HepG2 (cell line): ENCODE data around the gene ZBTB25. TPM values are rescaled to one million over a fixed set of nuclear protein-coding genes. Genes with fewer than 3 reads are reported as not detected.

Experiments used
- CREB1 ChIP-seq, 2 experiments: fragments of 450-650 bp in 1 of 2; IDR thresholded peaks; 2 replicates each; pipeline ENCODE4 v1.6.1; 2016 to 2017; ENCODE audit warnings: control low read depth in 1 of 2, mild to moderate bottlenecking in 1 of 2, missing compliant biosample characterization in 1 of 2, missing genetic modification characterization in 1 of 2
- FOXA3 ChIP-seq: IDR thresholded peaks from 2 replicates; pipeline ENCODE4 v1.6.1; 2016; ENCODE audit warnings: missing genetic modification reagents, missing compliant biosample characterization
- HHEX ChIP-seq: IDR thresholded peaks from 2 replicates; pipeline ENCODE4 v1.6.1; 2016; ENCODE audit warnings: control low read depth
- HOXD1 ChIP-seq: sonication (generic); formaldehyde crosslinking; IDR thresholded peaks from 2 replicates; pipeline ENCODE4 v1.5.0; 2020; ENCODE audit warnings: missing genetic modification reagents
- MEIS2 ChIP-seq: sonication (generic); formaldehyde crosslinking; IDR thresholded peaks from 2 replicates; pipeline ENCODE4 v1.9.0; 2021; ENCODE audit warnings: mild to moderate bottlenecking, missing genetic modification reagents
- PRDM10 ChIP-seq: sonication (generic); formaldehyde crosslinking; IDR thresholded peaks from 2 replicates; pipeline ENCODE4 v1.4.0; 2020; ENCODE audit warnings: low read depth, missing genetic modification reagents
- RFX3 ChIP-seq: IDR thresholded peaks from 2 replicates; pipeline ENCODE4 v1.6.1; 2016; ENCODE audit warnings: missing biosample characterization, missing genetic modification reagents
- TRIM22 ChIP-seq: fragments of 450-650 bp; IDR thresholded peaks from 2 replicates; pipeline ENCODE4 v1.6.1; 2017
- ZFP62 ChIP-seq: sonication (generic); formaldehyde crosslinking; IDR thresholded peaks from 2 replicates; pipeline ENCODE4 v1.4.0; 2020; ENCODE audit warnings: missing genetic modification reagents
- ZMAT3 ChIP-seq: sonication (generic); formaldehyde crosslinking; conservative IDR thresholded peaks from 2 replicates; pipeline ENCODE4 v1.7.0; 2021; ENCODE audit warnings: missing genetic modification reagents
- ZNF318 ChIP-seq: sonication (generic); formaldehyde crosslinking; IDR thresholded peaks from 2 replicates; pipeline ENCODE4 v1.4.0; 2020; ENCODE audit warnings: mild to moderate bottlenecking, missing genetic modification reagents
- ZNF414 ChIP-seq: sonication (generic); formaldehyde crosslinking; IDR thresholded peaks from 2 replicates; pipeline ENCODE4 v1.5.0; 2020; ENCODE audit warnings: missing genetic modification reagents
- ZNF510 ChIP-seq: sonication (generic); formaldehyde crosslinking; IDR thresholded peaks from 2 replicates; pipeline ENCODE4 v1.4.0; 2020; ENCODE audit warnings: low read depth, mild to moderate bottlenecking, missing genetic modification reagents
- ZNF773 ChIP-seq: sonication (generic); formaldehyde crosslinking; IDR thresholded peaks from 2 replicates; pipeline ENCODE4 v1.4.0; 2020; ENCODE audit warnings: missing genetic modification reagents, borderline replicate concordance
- polyA plus RNA-seq, 8 experiments: library from polyadenylated mRNA; depleted of rRNA in 3 of 8; stranded (reverse) in 7 of 8; unstranded in 1 of 8; fragments of >200 nt; fragmentation: Illumina TruSeq in 4 of 8; extraction: Trizol in 4 of 8; gene quantifications; 2 replicates each; pipeline versions ENCODE4 v1.2.1 to v1.2.3, GENCODE V29; 2011 to 2016; ENCODE audit warnings: low read depth in 4 of 8, missing spikeins in 1 of 8, mixed read lengths in 1 of 8; ENCODE audit not compliant: insufficient read depth in 1 of 8
- total RNA-seq, 5 experiments: library from RNA; depleted of rRNA; stranded (reverse); fragments of >200 nt; fragmentation: Illumina TruSeq; extraction: Trizol; gene quantifications; 2 replicates each; pipeline ENCODE4 v1.2.3, GENCODE V29; 2016; ENCODE audit warnings: low read depth in 1 of 5

ZBTB25 gene
- total and polyA plus RNA-seq, 2 of the 13 experiments (the other 11 are each of a cell fraction or from before 2014, with no cell fraction given), result 3.5 to 7.6 TPM

GRCh38 chr14:64540208-64541202 lies 36.9 kb upstream of the ZBTB25 start, which contains the start of gene HSPA2 (continued):
- TF ChIP-seq ZNF318 (CRISPR knock-in tag) (no peak), ZNF414 (CRISPR knock-in tag) (no peak), FOXA3 (CRISPR knock-in tag) (peak; percentile 43), TRIM22 (no peak), ZNF773 (CRISPR knock-in tag) (no peak), RFX3 (CRISPR knock-in tag) (no peak), CREB1 (IDR thresholded peaks at IDR 0.05) (peak; percentile 88), CREB1 (CRISPR knock-in tag; IDR thresholded peaks at IDR 0.05) (peak; percentile 93), HHEX (CRISPR knock-in tag) (no peak), MEIS2 (CRISPR knock-in tag) (no peak), ZMAT3 (CRISPR knock-in tag) (0 out of 2 replicates have a peak, but pooled peaks have one; percentile 53), ZNF510 (0 out of 2 replicates have a peak, but pooled peaks have one; percentile 44), HOXD1 (CRISPR knock-in tag) (no peak), PRDM10 (0 out of 2 replicates have a peak, but pooled peaks have one; percentile 29), ZFP62 (CRISPR knock-in tag) (no peak)
